HepG2 (cell line): Measurements from ENCODE around the gene CLDN7. TPM values are rescaled to one million over a fixed set of nuclear protein-coding genes. Genes with fewer than 3 reads are reported as not detected.

Experiments
- BHLHE40 ChIP-seq: IDR thresholded peaks from 2 replicates; pipeline ENCODE4 v1.6.1; 2011; ENCODE audit warnings: low read length, improper control_type of control experiment
- BRCA1 ChIP-seq: sonication (generic); formaldehyde crosslinking; IDR thresholded peaks from 2 replicates; pipeline ENCODE4 v1.4.0; 2020; ENCODE audit warnings: missing genetic modification reagents
- CAMTA2 ChIP-seq: sonication (generic); formaldehyde crosslinking; IDR thresholded peaks from 2 replicates; pipeline ENCODE4 v1.4.0; 2020; ENCODE audit warnings: mild to moderate bottlenecking, missing genetic modification reagents, borderline replicate concordance
- CCDC6 ChIP-seq: sonication (generic); formaldehyde crosslinking; IDR thresholded peaks from 2 replicates; pipeline ENCODE4 v1.8.1; 2022; ENCODE audit warnings: mild to moderate bottlenecking, missing genetic modification reagents, moderate library complexity
- DDIT3 ChIP-seq: sonication (generic); formaldehyde crosslinking; IDR thresholded peaks from 2 replicates; pipeline ENCODE4 v1.4.0; 2020; ENCODE audit warnings: mild to moderate bottlenecking, missing genetic modification reagents
- ISL2 ChIP-seq: sonication (generic); formaldehyde crosslinking; IDR thresholded peaks from 2 replicates; pipeline ENCODE4 v1.5.0; 2020; ENCODE audit warnings: missing genetic modification reagents
- MAF1 ChIP-seq: sonication (generic); formaldehyde crosslinking; IDR thresholded peaks from 2 replicates; pipeline ENCODE4 v1.5.0; 2020; ENCODE audit warnings: missing genetic modification reagents, borderline replicate concordance
- NBN ChIP-seq: fragments of 450-650 bp; conservative IDR thresholded peaks from 2 replicates; pipeline ENCODE4 v1.6.1; 2017
- NCOR1 ChIP-seq: fragments of 200-600 bp; sonication (generic); IDR thresholded peaks from 2 replicates; pipeline ENCODE4 v1.7.0; 2017; ENCODE audit warnings: antibody characterized with exemption, low read length, borderline replicate concordance
- NKX3-1 ChIP-seq: sonication (generic); formaldehyde crosslinking; IDR thresholded peaks from 2 replicates; pipeline ENCODE4 v1.5.0; 2020; ENCODE audit warnings: missing genetic modification reagents
- NR2C2 ChIP-seq: sonication (generic); formaldehyde crosslinking; IDR thresholded peaks from 2 replicates; pipeline ENCODE4 v1.4.0; 2020; ENCODE audit warnings: missing genetic modification reagents, mild to moderate bottlenecking, moderate library complexity, borderline replicate concordance
- PAWR ChIP-seq: sonication (generic); formaldehyde crosslinking; IDR thresholded peaks from 2 replicates; pipeline ENCODE4 v1.4.0; 2020; ENCODE audit warnings: missing genetic modification reagents, mild to moderate bottlenecking, borderline replicate concordance
- PAX8 ChIP-seq: sonication (generic); formaldehyde crosslinking; IDR thresholded peaks from 2 replicates; pipeline ENCODE4 v1.8.0; 2022; ENCODE audit warnings: mild to moderate bottlenecking, missing genetic modification reagents, borderline replicate concordance
- POLR2AphosphoS2 ChIP-seq: IDR thresholded peaks from 2 replicates; pipeline ENCODE4 v1.6.1; 2011; ENCODE audit warnings: low read depth, low read length, improper control_type of control experiment
- REST ChIP-seq, 2 experiments: IDR thresholded peaks; 2 replicates each; pipeline ENCODE4 v1.6.1; 2011 to 2012; ENCODE audit warnings: low read length in 2 of 2, borderline replicate concordance in 1 of 2, low read depth in 1 of 2, mild to moderate bottlenecking in 1 of 2, moderate library complexity in 1 of 2
- YEATS4 ChIP-seq: sonication (generic); formaldehyde crosslinking; IDR thresholded peaks from 2 replicates; pipeline ENCODE4 v1.4.0; 2020; ENCODE audit warnings: missing genetic modification reagents, borderline replicate concordance
- ZFP36L2 ChIP-seq: sonication (generic); formaldehyde crosslinking; IDR thresholded peaks from 2 replicates; pipeline ENCODE4 v1.4.0; 2020; ENCODE audit warnings: missing genetic modification reagents
- ZKSCAN8 ChIP-seq: IDR thresholded peaks from 2 replicates; pipeline ENCODE4 v1.6.1; 2016; ENCODE audit warnings: borderline replicate concordance, missing genetic modification reagents, missing compliant biosample characterization
- ZNF12 ChIP-seq: sonication (generic); formaldehyde crosslinking; IDR thresholded peaks from 2 replicates; pipeline ENCODE4 v1.5.0; 2020; ENCODE audit warnings: missing genetic modification reagents
- ZNF235 ChIP-seq: sonication (generic); formaldehyde crosslinking; IDR thresholded peaks from 2 replicates; pipeline ENCODE4 v1.8.1; 2023; ENCODE audit warnings: mild to moderate bottlenecking, missing genetic modification reagents, borderline replicate concordance
- ZNF512 ChIP-seq: sonication (generic); formaldehyde crosslinking; IDR thresholded peaks from 2 replicates; pipeline ENCODE4 v1.4.0; 2020; ENCODE audit warnings: mild to moderate bottlenecking, missing genetic modification reagents
- ZNF605 ChIP-seq: sonication (generic); formaldehyde crosslinking; IDR thresholded peaks from 2 replicates; pipeline ENCODE4 v1.8.0; 2022; ENCODE audit warnings: mild to moderate bottlenecking, missing genetic modification reagents
- ZNF644 ChIP-seq: IDR thresholded peaks from 2 replicates; pipeline ENCODE4 v1.6.1; 2016; ENCODE audit warnings: low read depth
- ZNF775 ChIP-seq: sonication (generic); formaldehyde crosslinking; IDR thresholded peaks from 2 replicates; pipeline ENCODE4 v1.4.0; 2020; ENCODE audit warnings: missing genetic modification reagents, mild to moderate bottlenecking, moderate library complexity, borderline replicate concordance
- ZNF784 ChIP-seq: sonication (generic); formaldehyde crosslinking; IDR thresholded peaks from 2 replicates; pipeline ENCODE4 v1.5.1; 2020; ENCODE audit warnings: missing genetic modification reagents, mild to moderate bottlenecking, borderline replicate concordance
- polyA plus RNA-seq, 8 experiments: library from polyadenylated mRNA; depleted of rRNA in 3 of 8; stranded (reverse) in 7 of 8; unstranded in 1 of 8; fragments of >200 nt; fragmentation: Illumina TruSeq in 4 of 8; extraction: Trizol in 4 of 8; gene quantifications; 2 replicates each; pipeline versions ENCODE4 v1.2.1 to v1.2.3, GENCODE V29; 2011 to 2016; ENCODE audit warnings: low read depth in 4 of 8, missing spikeins in 1 of 8, mixed read lengths in 1 of 8; ENCODE audit not compliant: insufficient read depth in 1 of 8
- total RNA-seq, 5 experiments: library from RNA; depleted of rRNA; stranded (reverse); fragments of >200 nt; fragmentation: Illumina TruSeq; extraction: Trizol; gene quantifications; 2 replicates each; pipeline ENCODE4 v1.2.3, GENCODE V29; 2016; ENCODE audit warnings: low read depth in 1 of 5

The CLDN7 gene
- total and polyA plus RNA-seq, 2 of the 13 experiments (the other 11 are each of a cell fraction or from before 2014, with no cell fraction given), result not detected

- TF ChIP-seq ZNF512 (CRISPR knock-in tag), result no peak
- no peak for TF ChIP-seq ZNF605
- no peak for TF ChIP-seq MAF1 (CRISPR knock-in tag)
- no peak for TF ChIP-seq YEATS4 (CRISPR knock-in tag)
- TF ChIP-seq NR2C2 (CRISPR knock-in tag), result peak; percentile 85
- no peak for TF ChIP-seq REST (IDR thresholded peaks at IDR 0.05; ENCODE audit: borderline replicate concordance in 1 of 2, low read depth in 1 of 2, low read length in 2 of 2)
- TF ChIP-seq ZNF775 (CRISPR knock-in tag), result no peak
- TF ChIP-seq POLR2AphosphoS2, result peak; percentile 34; the same call in 1 of the 2 replicates
- no peak for TF ChIP-seq ZFP36L2 (CRISPR knock-in tag)
- no peak for TF ChIP-seq NKX3-1 (CRISPR knock-in tag)
- no peak for TF ChIP-seq DDIT3
- TF ChIP-seq ZNF12 (CRISPR knock-in tag), result no peak
- TF ChIP-seq NBN, result no peak
- TF ChIP-seq ISL2 (CRISPR knock-in tag), result no peak; the same call in 1 of the 2 replicates
- no peak for TF ChIP-seq CAMTA2 (CRISPR knock-in tag)
- TF ChIP-seq PAX8 (CRISPR knock-in tag), result no peak; the same call in 1 of the 2 replicates
- no peak for TF ChIP-seq ZNF644
- TF ChIP-seq ZKSCAN8 (CRISPR knock-in tag), result no peak
- peak; percentile 93 for TF ChIP-seq ZNF784 (CRISPR knock-in tag)
- no peak for TF ChIP-seq BRCA1
- no peak for TF ChIP-seq BHLHE40
- TF ChIP-seq ZNF235 (CRISPR knock-in tag), result 0 out of 2 replicates have a peak, but pooled peaks have one; percentile 70
- no peak for TF ChIP-seq PAWR (CRISPR knock-in tag)
- peak; percentile 15; the same call in 1 of the 2 replicates for TF ChIP-seq NCOR1
- TF ChIP-seq CCDC6, result no peak
Observed at GRCh38 chr17:7219812-7220592, 42.3 kb downstream of the CLDN7 start, which contains the start of the genes ACADVL and DLG4 (continued).
